DMS79 (cell line): ENCODE data around the gene GPR152.
"Not testable (repeated sequence)": the region's sequence is repeated elsewhere in the genome, so short reads cannot be mapped to it uniquely, and the experiment has no call there.

Source experiments
- DNase-seq: peaks from one replicate; lab custom pipeline; 2025; lab: John Stamatoyannopoulos, UW

GPR152 gene

GRCh38 chr11:67439321-67440228, 13.0 kb downstream of the GPR152 start:
- no peak for DNase-seq

GRCh38 chr11:67438158-67438902, 14.2 kb downstream of the GPR152 start:
- no peak for DNase-seq

GRCh38 chr11:67437809-67438157, 14.7 kb downstream of the GPR152 start:
- DNase-seq: no peak

GRCh38 chr11:67437082-67437808, 15.3 kb downstream of the GPR152 start, which contains the start of gene PTPRCAP:
TSS of gene PTPRCAP (minus strand) at chr11:67437682. CDS start at chr11:67437619, 63 bp downstream.
- no peak for DNase-seq

- DNase-seq: no peak
These were observed 16.0 kb downstream of the GPR152 start for GRCh38 chr11:67436459-67437081.

GRCh38 chr11:67435727-67436458, 16.6 kb downstream of the GPR152 start:
- no peak for DNase-seq

- DNase-seq: no peak
These were observed 17.4 kb downstream of the GPR152 start for GRCh38 chr11:67435031-67435726.

- no peak for DNase-seq
These were observed 18.1 kb downstream of the GPR152 start for GRCh38 chr11:67434395-67434881.

GRCh38 chr11:67433536-67434394, 18.8 kb downstream of the GPR152 start:
- no peak for DNase-seq

- no peak for DNase-seq
These were observed 19.7 kb downstream of the GPR152 start for GRCh38 chr11:67432655-67433349.

- DNase-seq: no peak
These were observed 20.9 kb downstream of the GPR152 start for GRCh38 chr11:67431346-67432249.

GRCh38 chr11:67429722-67430121, 22.8 kb downstream of the GPR152 start:
- DNase-seq: no peak

GRCh38 chr11:67429038-67429668, 23.4 kb downstream of the GPR152 start:
- no peak for DNase-seq

- peak; percentile 95 for DNase-seq
These were observed 24.2 kb downstream of the GPR152 start, which contains the start of gene RPS6KB2 for GRCh38 chr11:67428052-67429001. TSS of gene RPS6KB2 (plus strand) at chr11:67428494. CDS start at chr11:67428546, 52 bp downstream.

GRCh38 chr11:67427364-67427859, 25.1 kb downstream of the GPR152 start:
- not testable (repeated sequence) for DNase-seq
